SHP77 (cell line): ENCODE measurements around the gene RMDN2.
"Not testable (repeated sequence)": the region's sequence is repeated elsewhere in the genome, so short reads cannot be mapped to it uniquely, and the experiment has no call there.

Experiments
- DNase-seq, 2 experiments: peaks; one replicate each; lab custom pipeline; 2025; lab: John Stamatoyannopoulos, UW

Gene RMDN2

DNA sequence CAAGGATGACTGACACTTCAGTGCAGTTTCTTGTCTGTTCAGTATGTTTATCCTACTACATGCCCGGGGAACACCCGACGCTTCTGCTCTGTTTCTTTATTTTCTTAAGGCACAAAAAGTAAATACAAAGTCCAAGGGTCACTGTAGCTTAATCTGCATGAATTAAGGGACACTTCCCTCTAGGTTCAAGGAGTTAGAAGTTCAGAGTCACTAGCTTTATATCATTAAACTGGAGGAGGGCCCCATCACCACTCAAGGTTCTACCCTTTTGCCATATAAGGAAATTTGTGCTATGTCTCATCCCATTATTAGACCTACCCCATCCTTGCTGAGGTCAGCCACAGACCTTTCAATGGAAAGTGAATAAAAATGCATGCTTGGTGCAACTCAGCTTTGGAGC is 27.6 kb upstream of the RMDN2 start:
- no peak for DNase-seq

GRCh38 chr2:37898448-37898847 is 26.6 kb upstream of the RMDN2 start:
- no peak for DNase-seq

DNA sequence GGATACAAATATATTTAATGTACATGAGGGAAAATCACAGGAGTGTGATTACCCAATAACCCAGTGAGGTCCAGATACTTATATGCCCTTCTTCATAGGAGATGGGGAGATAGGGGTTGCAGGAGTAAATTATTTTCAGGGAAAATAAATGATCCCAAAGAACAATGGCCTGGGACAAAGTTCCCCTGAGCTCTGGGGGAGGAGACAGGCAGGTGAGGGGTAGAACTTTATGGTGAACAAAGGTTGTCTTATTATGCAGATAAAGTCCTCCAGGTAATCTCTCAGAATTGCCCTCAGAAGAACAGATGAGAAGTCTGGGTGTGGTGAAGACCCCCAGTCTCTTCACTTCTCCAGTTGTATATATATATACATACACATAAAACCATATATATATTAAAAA is 22.1 kb upstream of the RMDN2 start:
- DNase-seq, result no peak

DNA sequence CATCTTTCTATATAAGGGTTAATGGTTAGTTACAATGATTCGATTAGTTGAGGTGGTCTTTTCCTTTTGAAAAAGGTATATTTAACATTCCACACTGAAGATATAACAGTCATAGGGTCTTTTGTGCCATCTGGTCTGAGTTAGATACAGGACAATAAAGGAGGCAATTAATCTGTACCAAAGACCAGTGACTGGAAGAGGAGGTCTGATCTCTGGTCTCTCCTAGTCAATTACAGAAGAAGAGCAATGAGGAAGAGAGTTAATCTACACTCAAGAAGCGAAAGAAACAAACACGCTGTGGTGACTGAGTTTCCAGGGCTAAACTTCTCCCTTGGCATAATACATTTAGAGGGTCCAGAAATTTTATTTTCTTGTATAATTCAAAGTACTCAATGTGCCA is 20.7 kb upstream of the RMDN2 start:
- no peak for DNase-seq

DNA sequence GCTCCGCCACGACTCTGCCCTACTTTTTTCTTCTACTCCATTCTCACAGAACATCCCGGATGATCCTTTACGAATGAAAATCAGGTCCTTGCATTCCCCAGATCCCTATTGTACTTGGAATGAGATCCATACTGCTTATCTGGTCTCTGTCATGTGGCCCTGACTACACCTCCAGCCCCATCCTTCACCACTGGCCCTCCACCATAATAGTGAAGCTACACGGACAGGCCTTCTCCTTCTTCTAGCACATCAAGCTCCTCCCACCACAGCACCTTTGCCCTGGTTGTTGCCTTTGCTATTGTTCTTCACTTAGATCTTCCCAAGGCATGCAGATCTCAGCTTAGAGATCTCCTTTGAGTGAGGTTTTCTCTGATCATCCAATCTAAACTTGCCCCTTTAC is 20.1 kb upstream of the RMDN2 start:
- DNase-seq, result no peak

- DNase-seq, result no peak
Measured at GRCh38 chr2:37906131-37906530, 19.0 kb upstream of the RMDN2 start.

DNA sequence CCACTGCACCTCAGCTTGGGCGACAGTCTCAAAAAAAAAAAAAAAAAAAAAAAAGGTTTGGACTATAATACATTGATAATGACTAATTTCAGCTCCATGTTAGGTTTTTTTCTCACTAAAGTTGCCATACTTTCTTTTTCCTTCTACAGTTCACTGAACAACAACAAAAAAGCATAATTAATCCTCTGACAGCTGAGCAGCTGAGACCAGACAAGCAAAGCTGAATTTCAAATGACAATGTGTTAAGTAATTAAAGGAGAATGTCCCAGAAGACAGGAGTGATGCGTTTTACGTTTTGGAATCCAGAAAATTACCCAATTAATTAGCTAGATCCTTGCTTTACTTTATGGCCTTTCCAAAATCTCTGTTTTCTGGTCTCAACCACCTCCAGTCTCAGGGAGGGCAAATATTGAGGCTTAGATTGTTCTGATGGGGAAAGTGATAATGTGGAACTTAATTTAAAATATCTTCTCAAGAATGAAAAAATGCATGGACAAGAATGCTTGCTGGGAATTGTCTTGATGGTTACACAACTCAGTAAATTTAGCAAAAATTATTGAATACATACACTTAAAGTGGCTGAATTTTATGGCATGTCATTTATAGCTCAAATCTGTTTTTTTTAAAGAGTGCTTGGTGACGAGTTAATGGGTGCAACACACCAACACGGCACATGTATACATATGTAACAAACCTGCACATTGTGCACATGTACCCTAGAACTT is 17.4 kb upstream of the RMDN2 start:
- DNase-seq, result no peak

DNA sequence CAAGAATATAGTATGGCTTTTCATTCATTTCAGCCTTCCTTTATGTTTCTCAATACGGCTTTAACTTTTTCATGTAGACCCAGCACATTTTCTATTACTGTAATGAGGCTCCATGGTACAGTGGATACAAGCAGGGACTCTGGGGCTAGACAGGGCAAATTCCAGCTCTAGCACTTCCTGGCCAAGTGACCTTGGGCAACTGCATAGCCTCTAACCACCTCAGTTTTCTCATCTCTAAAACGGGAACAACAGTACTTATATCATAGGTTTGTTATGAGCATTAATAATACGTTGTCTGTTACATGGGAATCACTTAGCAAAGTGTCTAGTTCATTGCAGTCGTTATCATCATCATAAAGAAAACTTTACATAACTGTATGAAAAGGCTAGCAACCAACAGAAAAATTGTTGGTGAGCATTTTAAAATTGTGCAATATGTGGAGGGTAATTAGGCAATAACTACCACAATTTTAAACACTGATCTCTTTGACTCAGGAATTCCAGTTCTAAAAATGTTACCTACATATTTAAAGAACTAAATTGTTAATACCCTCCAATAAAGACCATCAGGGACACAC is 13.7 kb upstream of the RMDN2 start:
- DNase-seq, result no peak

- no peak for DNase-seq
Measured at GRCh38 chr2:37912056-37912455, 13.0 kb upstream of the RMDN2 start.

DNA sequence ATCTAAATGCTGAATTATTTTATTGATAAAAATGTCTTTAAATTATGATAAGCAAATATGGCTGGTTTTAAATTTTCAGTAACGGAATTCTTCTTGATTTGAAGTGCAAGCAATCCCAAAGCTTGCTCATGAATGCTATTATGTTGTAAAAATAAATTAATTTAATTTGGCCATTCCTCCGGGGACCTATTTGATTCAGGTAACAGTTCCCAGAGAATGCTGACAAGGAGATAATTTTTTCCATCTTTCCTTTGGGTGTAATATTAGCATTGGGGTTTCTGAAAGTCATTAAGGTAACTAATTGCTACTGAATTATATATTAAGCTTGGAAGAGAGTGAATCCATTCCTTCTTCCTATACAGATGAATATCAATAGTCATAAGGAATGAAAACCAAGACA is 12.5 kb upstream of the RMDN2 start:
- no peak for DNase-seq

- no peak for DNase-seq
Measured at GRCh38 chr2:37914340-37914739, 10.7 kb upstream of the RMDN2 start.

- DNase-seq, result no peak
Measured at GRCh38 chr2:37915773-37916172, 9.3 kb upstream of the RMDN2 start.

GRCh38 chr2:37916512-37917082 is 8.5 kb upstream of the RMDN2 start:
- no peak for DNase-seq

DNA sequence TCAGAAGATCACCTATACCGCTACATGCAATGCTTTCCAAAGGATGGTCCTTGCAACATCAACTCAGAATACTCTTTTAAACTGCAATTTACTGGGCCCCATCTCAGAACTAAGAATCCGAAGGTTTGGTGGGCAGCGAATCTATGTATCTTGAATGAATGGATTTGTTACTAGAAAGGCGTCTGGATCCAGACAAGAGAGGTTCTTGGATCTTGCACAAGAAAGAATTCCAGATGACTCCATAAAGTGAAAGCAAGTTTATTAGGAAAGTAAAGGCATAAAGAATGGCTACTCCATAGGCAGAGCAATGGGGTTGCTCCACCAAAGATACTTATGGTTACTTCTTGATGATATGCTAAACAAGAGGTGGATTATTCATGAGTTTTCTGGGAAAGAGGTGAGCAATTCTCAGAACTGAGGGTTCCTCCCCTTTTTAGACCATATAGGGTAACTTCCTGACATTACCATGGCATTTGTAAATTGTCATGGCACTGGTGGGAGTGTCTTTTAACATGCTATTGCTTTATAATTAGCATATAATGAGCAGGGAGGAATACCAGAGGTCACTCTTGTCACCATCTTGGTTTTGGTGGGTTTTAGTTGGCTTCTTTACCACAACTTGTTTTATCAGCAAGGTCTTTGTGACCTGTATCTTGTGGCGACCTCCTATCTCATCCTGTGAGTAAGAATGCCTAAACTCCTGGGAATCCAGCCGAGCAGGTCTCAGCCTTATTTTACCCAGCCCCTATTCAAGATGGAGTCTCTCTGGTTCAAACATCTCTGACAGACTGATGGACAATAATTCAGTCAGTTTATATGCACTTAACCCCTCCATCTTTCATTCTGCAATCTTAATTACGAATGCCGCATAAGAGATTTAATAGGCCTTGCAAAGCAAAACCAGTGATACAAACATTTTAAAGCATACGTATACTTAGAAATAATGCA is 7.5 kb upstream of the RMDN2 start:
- no peak for DNase-seq

DNA sequence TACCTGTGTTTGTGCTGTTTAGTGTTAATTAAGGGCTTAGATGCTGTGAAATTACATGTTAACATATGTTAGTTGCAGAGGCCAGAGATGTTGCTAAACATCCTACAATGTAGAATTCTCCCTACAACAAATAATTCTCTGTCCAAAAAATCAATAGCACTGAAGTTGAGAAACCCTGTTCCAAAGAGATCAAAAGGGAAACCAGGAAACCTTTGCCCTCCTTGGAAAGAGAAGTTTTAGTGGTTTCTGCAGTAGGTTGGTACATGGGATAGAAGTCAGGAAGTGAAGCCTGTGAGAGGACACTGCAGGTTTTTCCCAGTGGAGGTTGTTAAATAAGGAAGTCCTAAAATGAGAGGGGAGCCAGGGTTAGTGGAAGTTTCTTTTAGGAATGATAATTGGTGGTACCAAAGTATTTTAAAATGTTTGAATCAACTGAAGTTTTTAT is 6.3 kb upstream of the RMDN2 start:
- no peak for DNase-seq

DNA sequence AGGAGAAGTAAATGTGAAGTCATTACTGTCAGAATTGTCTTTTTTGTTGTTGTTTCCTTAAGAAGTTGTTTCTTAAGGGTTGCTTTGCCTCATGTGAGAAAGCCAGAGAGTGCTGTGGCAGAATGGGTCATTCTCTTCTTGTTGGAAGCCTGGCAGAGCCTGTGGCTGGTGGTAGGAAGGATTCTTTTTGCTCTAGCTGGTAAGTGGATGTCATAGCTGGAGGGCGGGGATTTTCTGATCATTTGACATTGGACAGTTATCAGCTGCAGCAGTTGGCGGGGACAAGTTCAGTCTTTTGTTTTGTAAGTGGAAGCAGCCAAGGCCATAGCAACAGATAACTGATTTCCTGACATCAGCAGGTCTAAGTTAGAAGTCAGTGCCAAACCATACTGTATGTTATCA is 5.5 kb upstream of the RMDN2 start:
- no peak for DNase-seq

DNA sequence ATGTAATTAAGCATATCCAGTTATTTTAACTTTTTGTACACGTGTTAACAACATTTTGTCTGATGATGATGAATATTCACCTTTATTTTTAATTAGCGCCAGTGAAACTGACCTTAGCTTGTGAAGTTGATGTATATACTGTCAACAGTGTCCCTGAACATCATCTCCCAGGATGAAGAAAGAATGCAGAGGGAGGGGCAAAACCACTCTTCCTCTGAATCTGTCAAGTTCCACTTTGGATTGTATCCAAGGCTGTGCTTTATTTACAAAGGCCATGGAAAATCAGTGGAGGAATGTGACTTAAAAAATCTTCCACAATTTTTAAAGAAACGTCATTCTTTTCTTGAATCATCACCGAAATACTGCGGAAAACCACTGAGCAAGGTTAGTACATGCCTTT is 4.5 kb upstream of the RMDN2 start:
- no peak for DNase-seq

DNA sequence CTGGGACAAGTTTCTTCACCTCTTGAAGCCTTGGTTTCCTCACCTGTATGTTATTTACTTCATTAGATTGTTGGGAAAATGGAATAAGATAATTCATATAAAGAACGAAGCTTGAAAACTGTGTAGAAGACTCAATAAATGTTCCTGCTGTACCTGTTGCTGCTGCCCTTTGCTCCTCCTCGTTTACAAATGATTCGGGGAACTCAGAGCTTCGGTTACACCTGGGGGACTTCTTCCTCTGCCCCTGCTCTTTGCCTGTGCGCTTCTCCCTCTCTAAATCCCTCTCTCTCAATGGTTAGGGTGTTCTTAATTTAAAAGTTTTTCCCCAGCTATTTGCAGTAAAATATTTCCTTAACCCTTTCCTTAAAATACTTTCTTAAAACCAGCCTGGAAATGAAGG is 3.3 kb upstream of the RMDN2 start:
- no peak for DNase-seq

DNA sequence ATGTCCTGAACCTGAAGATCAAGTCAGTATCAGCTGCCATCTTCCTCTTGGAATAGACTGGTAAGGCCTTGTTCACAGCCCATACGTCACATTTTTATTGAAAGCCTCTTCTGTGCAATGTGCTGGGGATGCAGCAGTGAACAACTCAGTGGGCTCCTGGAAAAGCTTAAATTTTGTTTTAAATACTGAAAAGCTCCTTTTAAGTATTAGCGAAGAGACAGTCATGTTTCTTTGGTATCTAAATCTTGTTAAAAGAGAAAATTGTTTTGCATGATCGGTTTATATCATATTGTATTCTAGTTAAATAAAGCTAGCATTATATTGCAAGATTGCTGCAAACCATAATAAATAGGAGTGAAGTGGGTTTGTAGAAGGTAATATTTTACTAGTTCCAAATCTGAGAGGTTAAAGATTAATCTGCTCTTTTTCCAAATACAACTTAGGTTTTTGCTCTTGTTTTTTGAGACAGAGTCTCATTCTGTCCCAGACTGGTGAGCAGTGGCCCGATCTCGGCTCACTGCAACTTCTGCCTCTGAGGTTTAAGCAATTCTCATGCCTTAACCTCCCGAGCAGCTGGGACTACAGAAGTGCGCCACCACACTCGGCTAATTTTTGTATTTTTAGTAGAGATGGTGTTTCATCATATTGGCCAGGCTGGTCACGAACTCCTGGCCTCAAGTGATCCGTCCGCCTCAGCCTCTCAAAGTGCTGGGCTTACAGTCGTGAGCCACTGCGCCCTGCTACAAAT is 1.6 kb upstream of the RMDN2 start:
- DNase-seq, result no peak

DNA sequence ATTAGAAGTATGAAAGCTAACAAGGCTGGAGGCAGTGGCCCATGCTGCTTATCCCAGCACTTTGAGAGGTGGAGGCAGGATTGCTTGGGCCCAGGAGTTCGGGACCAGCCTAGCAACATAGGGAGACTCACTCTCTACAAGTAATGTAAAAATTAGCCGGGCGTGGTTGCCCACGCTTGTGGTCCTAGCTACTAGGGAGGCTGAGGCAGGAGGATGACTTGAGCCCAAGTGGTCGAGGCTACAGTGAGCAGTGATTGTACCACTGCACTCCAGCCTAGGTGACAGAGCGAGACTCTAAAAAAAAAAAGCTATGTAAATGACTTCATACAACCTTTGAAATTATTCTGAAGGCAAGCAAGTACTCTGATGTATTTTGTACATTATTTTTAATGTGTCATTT is 1.5 kb downstream of the RMDN2 start:
- DNase-seq, result no peak

- no peak for DNase-seq
Measured at GRCh38 chr2:37928377-37928776, 3.3 kb downstream of the RMDN2 start.

DNA sequence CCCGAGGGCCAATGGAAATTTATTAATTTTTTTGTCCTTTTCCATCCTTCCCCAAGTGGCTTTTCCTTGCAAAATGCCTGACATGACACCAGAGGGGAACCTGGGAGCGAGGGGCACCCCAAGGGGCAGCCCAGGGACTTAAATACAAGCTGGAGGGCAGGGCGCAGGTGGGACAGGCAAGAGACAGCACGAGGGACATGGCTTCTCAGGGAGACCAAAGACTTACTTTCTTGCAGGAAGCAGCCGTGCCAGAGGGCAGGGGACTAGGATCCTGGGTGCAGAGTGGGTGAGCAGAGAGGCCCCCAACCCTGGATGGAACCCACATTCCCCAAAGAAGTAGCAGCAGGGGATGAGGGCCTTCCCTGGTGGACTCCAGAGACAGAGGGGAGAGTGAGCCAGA is 5.3 kb downstream of the RMDN2 start:
- DNase-seq, result not testable (repeated sequence)
